Keratinocyte (primary cell): Measurements from ENCODE around the gene ELF2.

ENCODE experiments used
- CTCF ChIP-seq, 3 experiments: IDR thresholded peaks in 1 of 3; conservative IDR thresholded peaks in 1 of 3; optimal IDR thresholded peaks in 1 of 3; 2 replicates in 2 of 3; 3 replicates in 1 of 3; pipeline versions ENCODE3 to v1.5.1; 2011; ENCODE audit warnings: low read length in 3 of 3, mild to moderate bottlenecking in 3 of 3, moderate library complexity in 2 of 3, control low read depth in 1 of 3, inconsistent platforms in 1 of 3; ENCODE audit not compliant: insufficient read depth in 2 of 3; ENCODE audit errors: extremely low read depth in 1 of 3
- EZH2 ChIP-seq: IDR thresholded peaks from one replicate; pipeline ENCODE4 v1.6.1; 2012; ENCODE audit warnings: inconsistent platforms, mild to moderate bottlenecking, low read length, moderate library complexity

- TF ChIP-seq CTCF (optimal IDR thresholded peaks at IDR 0.05 in 1 of 3, IDR thresholded peaks at IDR 0.05 in 1 of 3, conservative IDR thresholded peaks at IDR 0.05 in 1 of 3; ENCODE audit: extremely low read depth in 1 of 3, insufficient read depth in 2 of 3, low read length in 3 of 3) (no peak), EZH2 (no peak)
These were observed 159.2 kb downstream of the ELF2 start for GRCh38 chr4:139017861-139018260.
